NB4 (cell line): ENCODE results near the gene GALNT9.

Experiments
- MYC ChIP-seq: IDR thresholded peaks from 2 replicates; pipeline ENCODE4 v1.6.1; 2011; ENCODE audit warnings: low read depth, low read length
- POLR2A ChIP-seq: IDR thresholded peaks from 2 replicates; pipeline ENCODE4 v1.6.1; 2011; ENCODE audit warnings: mild to moderate bottlenecking; ENCODE audit not compliant: insufficient read length; ENCODE audit errors: extremely low read depth
- TF ChIP-seq, protein P1 (sequence below): IDR thresholded peaks from one replicate; pipeline ENCODE4 v1.5.1; 2012; ENCODE audit warnings: low read depth, low read length
- TF ChIP-seq, protein P2 (sequence below): IDR thresholded peaks from 2 replicates; pipeline ENCODE4 v1.6.1; 2011; ENCODE audit warnings: low read depth, low read length

DNA sequence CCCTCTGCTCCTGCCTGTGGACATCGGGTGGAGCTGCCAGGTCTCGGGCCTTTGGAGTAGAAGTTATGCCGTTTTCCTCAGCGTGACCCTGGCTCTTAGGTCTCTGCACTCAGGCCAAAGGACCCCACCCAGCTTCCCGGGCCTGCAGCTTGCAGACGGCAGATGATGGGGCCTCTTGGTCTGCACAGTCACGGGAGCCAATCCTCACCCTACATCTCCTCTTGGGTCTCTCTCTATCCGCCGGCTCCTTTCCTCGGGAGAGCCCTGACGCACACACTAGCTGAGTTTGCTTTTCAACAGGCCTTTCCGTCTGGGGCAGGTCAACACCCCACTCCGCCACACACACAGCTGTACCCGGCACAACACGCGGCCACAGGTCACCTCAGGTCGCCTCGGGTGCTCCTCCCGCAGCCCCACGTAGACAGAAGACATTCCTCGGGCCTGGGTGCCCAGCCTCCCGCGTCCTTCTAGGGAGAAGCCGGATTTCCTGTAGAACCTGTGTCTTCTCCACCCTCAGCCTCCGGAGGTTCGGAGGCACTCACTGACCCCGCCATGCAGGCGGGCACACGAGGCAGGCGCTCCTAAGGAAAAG lies 9.9 kb downstream of the GALNT9 start:
- TF ChIP-seq, protein P1, sequence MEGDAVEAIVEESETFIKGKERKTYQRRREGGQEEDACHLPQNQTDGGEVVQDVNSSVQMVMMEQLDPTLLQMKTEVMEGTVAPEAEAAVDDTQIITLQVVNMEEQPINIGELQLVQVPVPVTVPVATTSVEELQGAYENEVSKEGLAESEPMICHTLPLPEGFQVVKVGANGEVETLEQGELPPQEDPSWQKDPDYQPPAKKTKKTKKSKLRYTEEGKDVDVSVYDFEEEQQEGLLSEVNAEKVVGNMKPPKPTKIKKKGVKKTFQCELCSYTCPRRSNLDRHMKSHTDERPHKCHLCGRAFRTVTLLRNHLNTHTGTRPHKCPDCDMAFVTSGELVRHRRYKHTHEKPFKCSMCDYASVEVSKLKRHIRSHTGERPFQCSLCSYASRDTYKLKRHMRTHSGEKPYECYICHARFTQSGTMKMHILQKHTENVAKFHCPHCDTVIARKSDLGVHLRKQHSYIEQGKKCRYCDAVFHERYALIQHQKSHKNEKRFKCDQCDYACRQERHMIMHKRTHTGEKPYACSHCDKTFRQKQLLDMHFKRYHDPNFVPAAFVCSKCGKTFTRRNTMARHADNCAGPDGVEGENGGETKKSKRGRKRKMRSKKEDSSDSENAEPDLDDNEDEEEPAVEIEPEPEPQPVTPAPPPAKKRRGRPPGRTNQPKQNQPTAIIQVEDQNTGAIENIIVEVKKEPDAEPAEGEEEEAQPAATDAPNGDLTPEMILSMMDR: no peak
- TF ChIP-seq POLR2A: no peak
- TF ChIP-seq, protein P2, sequence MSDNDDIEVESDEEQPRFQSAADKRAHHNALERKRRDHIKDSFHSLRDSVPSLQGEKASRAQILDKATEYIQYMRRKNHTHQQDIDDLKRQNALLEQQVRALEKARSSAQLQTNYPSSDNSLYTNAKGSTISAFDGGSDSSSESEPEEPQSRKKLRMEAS: no peak
- no peak for TF ChIP-seq MYC
